Measurements from ENCODE around the gene CD70. TPM values are rescaled to one million over a fixed set of nuclear protein-coding genes. Genes with fewer than 3 reads are reported as not detected.
"Not testable (repeated sequence)": the region's sequence is repeated elsewhere in the genome, so short reads cannot be mapped to it uniquely, and the experiment has no call there.

Gene CD70
- total and polyA plus RNA-seq, 2 donors (not counting 3 experiments of a cell fraction or from before 2014, with no cell fraction given): not detected

- H3K27ac ChIP-seq (ENCODE audit: insufficient read depth, low read depth, low read length): no peak overlapping the region
- ChIA-PET POLR2A (no interaction called here), CTCF (interaction anchor here (1.1 kb wide), 1 partner anchor 17 kb away, joined by 3 read pairs; no protein-coding TSS in a partner anchor)
- dilution Hi-C loops (cut with MboI; ENCODE audit: extremely low pct_ligation_motif_present, low sequenced_read_pairs): no loop called here
- intact Hi-C loops (cut with micrococcal nuclease): no loop called here
- no peak for TF ChIP-seq MYC (IDR thresholded peaks at IDR 0.05; ENCODE audit: low read depth, low read length)
- no peak for TF ChIP-seq FOS (IDR thresholded peaks at IDR 0.05; ENCODE audit: borderline replicate concordance, insufficient read depth, low read length)
- no peak for TF ChIP-seq EZH2 (IDR thresholded peaks at IDR 0.05; ENCODE audit: borderline replicate concordance, low read depth, low read length, severe bottlenecking)
- TF ChIP-seq, protein P1, sequence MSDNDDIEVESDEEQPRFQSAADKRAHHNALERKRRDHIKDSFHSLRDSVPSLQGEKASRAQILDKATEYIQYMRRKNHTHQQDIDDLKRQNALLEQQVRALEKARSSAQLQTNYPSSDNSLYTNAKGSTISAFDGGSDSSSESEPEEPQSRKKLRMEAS (IDR thresholded peaks at IDR 0.05; ENCODE audit: insufficient read depth, insufficient read length): no peak
- H3K27me3 ChIP-seq (ENCODE audit: control insufficient read depth in 2 of 2, insufficient read depth in 2 of 2, low read length in 2 of 2): no peaks in the 10 kb centered on the region
- H3K4me2 ChIP-seq (ENCODE audit: insufficient read depth, low read length): no peak overlapping the region
- H3K9me3 ChIP-seq (replicated peaks; ENCODE audit: control insufficient read depth, insufficient read depth, low read length): no peaks in the 10 kb centered on the region
- H3K9me1 ChIP-seq (replicated peaks; ENCODE audit: control insufficient read depth, extremely low read depth, insufficient read depth, low read length): no peaks in the 10 kb centered on the region
- H3K4me3 ChIP-seq (replicated peaks in 1 of 3; ENCODE audit: insufficient read depth in 1 of 3, low read depth in 1 of 3, low read length in 3 of 3): no peak overlapping the region
- H3K9ac ChIP-seq (replicated peaks; ENCODE audit: extremely low read depth, insufficient read depth, low read length): no peak overlapping the region
- DNase-seq (ENCODE audit: low read depth, low spot score): no peak
- no peaks in the 10 kb centered on the region for H3K36me3 ChIP-seq (ENCODE audit: control insufficient read depth in 2 of 2, extremely low read depth in 1 of 2, insufficient read depth in 2 of 2, low read length in 2 of 2)
- no peak overlapping the region for H2AFZ ChIP-seq (ENCODE audit: low read depth, low read length)
- no peak for FAIRE-seq
- no peaks in the 10 kb centered on the region for H4K20me1 ChIP-seq (replicated peaks; ENCODE audit: control insufficient read depth, extremely low read depth, insufficient read depth, low read length)
- no peaks in the 10 kb centered on the region for H3K4me1 ChIP-seq (ENCODE audit: control insufficient read depth, extremely low read depth, insufficient read depth, low read length)
- no peaks in the 10 kb centered on the region for H3K79me2 ChIP-seq (ENCODE audit: control insufficient read depth, insufficient read depth, low read length)
- no TSS peak for BruUV-seq (replicated peaks)
Measured at GRCh38 chr19:6551091-6551490, 39.9 kb downstream of the CD70 start.

DNA sequence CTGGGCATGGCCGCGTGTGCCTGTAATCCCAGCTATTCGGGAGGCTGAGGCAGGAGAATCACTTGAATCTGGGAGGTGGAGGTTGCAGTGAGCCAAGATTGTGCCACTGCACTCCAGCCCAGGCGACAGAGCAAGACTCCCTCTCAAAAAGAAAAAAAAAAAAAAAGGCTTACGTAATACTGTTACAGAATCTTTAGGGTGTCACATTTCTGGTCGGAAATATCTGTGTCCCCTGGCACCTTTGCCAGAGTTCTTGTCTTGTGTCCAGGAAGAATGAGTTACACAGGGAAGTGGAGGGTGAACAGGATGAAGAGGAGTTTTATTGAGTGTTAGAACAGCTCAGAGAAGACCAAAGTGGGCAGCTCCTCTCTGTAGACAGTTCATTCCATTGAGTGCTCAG lies 40.3 kb downstream of the CD70 start:
- FAIRE-seq; H3K9me3 ChIP-seq (replicated peaks; ENCODE audit: control insufficient read depth, insufficient read depth, low read length); H4K20me1 ChIP-seq (replicated peaks; ENCODE audit: control insufficient read depth, extremely low read depth, insufficient read depth, low read length); H3K27me3 ChIP-seq (ENCODE audit: control insufficient read depth in 2 of 2, insufficient read depth in 2 of 2, low read length in 2 of 2); H3K79me2 ChIP-seq (ENCODE audit: control insufficient read depth, insufficient read depth, low read length); intact Hi-C loops (cut with micrococcal nuclease); H3K36me3 ChIP-seq (ENCODE audit: control insufficient read depth in 2 of 2, extremely low read depth in 1 of 2, insufficient read depth in 2 of 2, low read length in 2 of 2); H3K4me2 ChIP-seq (ENCODE audit: insufficient read depth, low read length); H3K4me3 ChIP-seq (replicated peaks in 1 of 3; ENCODE audit: insufficient read depth in 1 of 3, low read depth in 1 of 3, low read length in 3 of 3); BruUV-seq (replicated peaks); dilution Hi-C loops (cut with MboI; ENCODE audit: extremely low pct_ligation_motif_present, low sequenced_read_pairs); DNase-seq (ENCODE audit: low read depth, low spot score); H3K27ac ChIP-seq (ENCODE audit: insufficient read depth, low read depth, low read length); H3K9me1 ChIP-seq (replicated peaks; ENCODE audit: control insufficient read depth, extremely low read depth, insufficient read depth, low read length); POLR2A ChIA-PET; H3K4me1 ChIP-seq (ENCODE audit: control insufficient read depth, extremely low read depth, insufficient read depth, low read length); H2AFZ ChIP-seq (ENCODE audit: low read depth, low read length); H3K9ac ChIP-seq (replicated peaks; ENCODE audit: extremely low read depth, insufficient read depth, low read length): not testable (repeated sequence)
- CTCF ChIA-PET: interaction anchor here (1.1 kb wide), 1 partner anchor 17 kb away, joined by 3 read pairs; no protein-coding TSS in a partner anchor
